Gastrocnemius medialis (tissue), 4 donors: Measurements from ENCODE around the gene HES5. TPM values are rescaled to one million over a fixed set of nuclear protein-coding genes. Genes with fewer than 3 reads are reported as not detected.
"Not testable (repeated sequence)": the region's sequence is repeated elsewhere in the genome, so short reads cannot be mapped to it uniquely, and the experiment has no call there.

Source experiments
- ATAC-seq, 2 donors: fragments of 150-250 bp; one replicate each; pipeline ENCODE4 v1.9.1; 2016
- DNase-seq, 2 donors: peaks; one replicate each; pipeline ENCODE4 v3.0.0-alpha.2; 2019
- H3K27ac ChIP-seq, 4 donors: fragments of 200-600 bp; sonication (generic); 1 replicate in 1 of 4; 2 replicates in 3 of 4; pipeline ENCODE4 v1.5.1; 2016 to 2018; ENCODE audit warnings: mild to moderate bottlenecking in 2 of 4, moderate library complexity in 1 of 4
- H3K27me3 ChIP-seq, 3 donors: fragments of 200-600 bp; sonication (generic) in 2 of 3; 1 replicate in 1 of 3; 2 replicates in 2 of 3; pipeline versions ENCODE4 v1.5.1 to v1.6.0; 2016 to 2019; ENCODE audit warnings: mild to moderate bottlenecking in 1 of 3, moderate library complexity in 1 of 3
- H3K36me3 ChIP-seq, 2 donors: fragments of 200-600 bp; sonication (generic) in 1 of 2; one replicate each; pipeline ENCODE4 v1.5.1; 2017 to 2018
- H3K4me1 ChIP-seq, 2 donors: fragments of 200-600 bp; sonication (generic) in 1 of 2; one replicate each; pipeline ENCODE4 v1.5.1; 2016 to 2017; ENCODE audit warnings: mild to moderate bottlenecking in 2 of 2
- H3K4me3 ChIP-seq, 4 donors: fragments of 200-600 bp; sonication (generic) in 3 of 4; 1 replicate in 1 of 4; 2 replicates in 3 of 4; pipeline ENCODE4 v1.5.1; 2016 to 2019; ENCODE audit warnings: mild to moderate bottlenecking in 2 of 4
- H3K9me3 ChIP-seq, 3 donors: fragments of 200-600 bp; sonication (generic) in 2 of 3; 1 replicate in 1 of 3; 2 replicates in 2 of 3; pipeline ENCODE4 v1.5.1; 2016 to 2019
- POLR2A ChIP-seq, 2 donors: fragments of 450-650 bp; IDR thresholded peaks; one replicate each; pipeline ENCODE4 v1.6.1; 2017; ENCODE audit warnings: antibody characterized with exemption in 2 of 2, mild to moderate bottlenecking in 2 of 2, moderate library complexity in 2 of 2
- in situ Hi-C, 4 donors: fragments of 200-750 bp; cut with MboI; loops; one replicate each; pipeline versions ENCODE4 v1.15.0 to v1.8.0; 2017; ENCODE audit warnings: low sequenced_read_pairs in 4 of 4
- intact Hi-C: fragments of 100-400 bp; cut with DNase I; formaldehyde crosslinking; loops from one replicate; pipeline ENCODE4 v1.15.1; 2023; ENCODE audit warnings: low total_unique reads
- total RNA-seq, 4 donors: library from RNA; depleted of rRNA; stranded (reverse); fragments of >200 nt; gene quantifications; one replicate each; pipeline versions ENCODE4 v1.1.0 to v1.2.3, GENCODE V29; 2016
- TF ChIP-seq, protein P1 (sequence below), 5 experiments: fragments of 450-650 bp in 3 of 5; fragments of 200-600 bp in 2 of 5; sonication (generic) in 2 of 5; IDR thresholded peaks in 4 of 5; conservative IDR thresholded peaks in 1 of 5; 1 replicate in 4 of 5; 2 replicates in 1 of 5; pipeline ENCODE4 v1.5.1; 2016 to 2019; ENCODE audit warnings: antibody characterized with exemption in 5 of 5, mild to moderate bottlenecking in 3 of 5, moderate library complexity in 3 of 5

HES5 gene
- total RNA-seq, 4 donors from 2014 or later = 0.49 TPM; not detected in 3

- TF ChIP-seq, protein P1, sequence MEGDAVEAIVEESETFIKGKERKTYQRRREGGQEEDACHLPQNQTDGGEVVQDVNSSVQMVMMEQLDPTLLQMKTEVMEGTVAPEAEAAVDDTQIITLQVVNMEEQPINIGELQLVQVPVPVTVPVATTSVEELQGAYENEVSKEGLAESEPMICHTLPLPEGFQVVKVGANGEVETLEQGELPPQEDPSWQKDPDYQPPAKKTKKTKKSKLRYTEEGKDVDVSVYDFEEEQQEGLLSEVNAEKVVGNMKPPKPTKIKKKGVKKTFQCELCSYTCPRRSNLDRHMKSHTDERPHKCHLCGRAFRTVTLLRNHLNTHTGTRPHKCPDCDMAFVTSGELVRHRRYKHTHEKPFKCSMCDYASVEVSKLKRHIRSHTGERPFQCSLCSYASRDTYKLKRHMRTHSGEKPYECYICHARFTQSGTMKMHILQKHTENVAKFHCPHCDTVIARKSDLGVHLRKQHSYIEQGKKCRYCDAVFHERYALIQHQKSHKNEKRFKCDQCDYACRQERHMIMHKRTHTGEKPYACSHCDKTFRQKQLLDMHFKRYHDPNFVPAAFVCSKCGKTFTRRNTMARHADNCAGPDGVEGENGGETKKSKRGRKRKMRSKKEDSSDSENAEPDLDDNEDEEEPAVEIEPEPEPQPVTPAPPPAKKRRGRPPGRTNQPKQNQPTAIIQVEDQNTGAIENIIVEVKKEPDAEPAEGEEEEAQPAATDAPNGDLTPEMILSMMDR (IDR thresholded peaks at IDR 0.05 in 4 of 5, conservative IDR thresholded peaks at IDR 0.05 in 1 of 5) = no peak
- TF ChIP-seq POLR2A (IDR thresholded peaks at IDR 0.05) = no peak
- intact Hi-C loops (no loop called here), in situ Hi-C loops (no loop called here)
- Histone ChIP-seq H3K36me3 (no peaks in the 10 kb centered on the region), H3K4me3 (no peak overlapping the region), H3K27ac (no peak overlapping the region), H3K4me1 (peaks cover 0 to 3% of the 10 kb centered on the region in 2 donors), H3K27me3 (peaks cover 7 to 26% (median 11%) of the 10 kb centered on the region in 3 donors), H3K9me3 (no peaks in the 10 kb centered on the region)
- ATAC-seq (no peak), DNase-seq (no peak)
These were observed 44.3 kb upstream of the HES5 start for GRCh38 chr1:2574350-2574749.

GRCh38 chr1:2573250-2573920 lies 43.3 kb upstream of the HES5 start:
- Histone ChIP-seq H3K9me3 (no peaks in the 10 kb centered on the region), H3K27ac (no peak overlapping the region), H3K36me3 (no peaks in the 10 kb centered on the region), H3K4me3 (no peak overlapping the region), H3K4me1 (no peaks in the 10 kb centered on the region), H3K27me3 (peaks cover 4 to 16% (median 7%) of the 10 kb centered on the region in 3 donors)
- ATAC-seq (no peak), DNase-seq (no peak)
- in situ Hi-C loops = no loop called here
- intact Hi-C loops = no loop called here
- TF ChIP-seq, protein P1 (IDR thresholded peaks at IDR 0.05 in 4 of 5, conservative IDR thresholded peaks at IDR 0.05 in 1 of 5) = no peak
- no peak for TF ChIP-seq POLR2A (IDR thresholded peaks at IDR 0.05)

GRCh38 chr1:2571348-2571747 lies 41.3 kb upstream of the HES5 start:
- no peaks in the 10 kb centered on the region for H3K4me1 ChIP-seq
- DNase-seq (no peak), ATAC-seq (no peak)
- no peaks in the 10 kb centered on the region for H3K9me3 ChIP-seq
- peaks cover 5 to 25% (median 7%) of the 10 kb centered on the region in 3 donors for H3K27me3 ChIP-seq
- in situ Hi-C loops = no loop called here
- no peaks in the 10 kb centered on the region for H3K36me3 ChIP-seq
- no peak for TF ChIP-seq POLR2A (IDR thresholded peaks at IDR 0.05)
- TF ChIP-seq, protein P1 (IDR thresholded peaks at IDR 0.05 in 4 of 5, conservative IDR thresholded peaks at IDR 0.05 in 1 of 5) = no peak
- no peak overlapping the region for H3K4me3 ChIP-seq
- H3K27ac ChIP-seq = no peak overlapping the region
- intact Hi-C loops = no loop called here

DNA sequence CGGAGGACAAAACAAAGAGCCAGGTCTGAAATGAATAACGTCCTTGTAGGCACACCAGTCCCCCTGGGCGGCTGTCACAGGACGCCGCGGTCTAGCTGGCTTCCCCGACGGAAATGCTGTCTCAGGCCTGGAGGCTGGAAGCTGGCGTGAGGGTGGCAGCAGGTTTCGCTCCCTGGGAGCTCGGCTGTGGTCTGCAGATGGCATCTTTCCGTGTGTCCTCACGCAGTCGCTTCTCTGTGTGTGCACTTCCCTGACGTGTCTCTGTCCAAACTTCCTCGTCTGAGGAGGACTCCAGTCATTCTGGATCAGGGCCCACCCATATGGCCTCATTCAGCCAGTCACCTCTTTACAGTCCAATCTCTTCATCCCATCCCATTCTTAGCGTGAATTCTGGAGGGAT lies 40.3 kb upstream of the HES5 start:
- DNase-seq = no peak
- H3K27ac ChIP-seq = no peak overlapping the region
- intact Hi-C loops (no loop called here), in situ Hi-C loops (no loop called here)
- no peak for TF ChIP-seq POLR2A (IDR thresholded peaks at IDR 0.05)
- TF ChIP-seq, protein P1 (IDR thresholded peaks at IDR 0.05 in 4 of 5, conservative IDR thresholded peaks at IDR 0.05 in 1 of 5) = no peak
- no peaks in the 10 kb centered on the region for H3K4me1 ChIP-seq
- H3K9me3 ChIP-seq = no peaks in the 10 kb centered on the region
- no peak overlapping the region for H3K4me3 ChIP-seq
- H3K36me3 ChIP-seq = no peaks in the 10 kb centered on the region
- no peak for ATAC-seq
- H3K27me3 ChIP-seq = peaks cover 0 to 25% (median 7%) of the 10 kb centered on the region in 3 donors

- H3K4me1 ChIP-seq, in situ Hi-C loops, H3K36me3 ChIP-seq, H3K9me3 ChIP-seq, H3K27ac ChIP-seq, intact Hi-C loops, H3K4me3 ChIP-seq, ATAC-seq, DNase-seq: not testable (repeated sequence)
- peaks cover 0 to 25% (median 7%) of the 10 kb centered on the region in 3 donors for H3K27me3 ChIP-seq
These were observed 39.6 kb upstream of the HES5 start for GRCh38 chr1:2569703-2570102.
